ENCODE results near the gene LRP5. TPM values are rescaled to one million over a fixed set of nuclear protein-coding genes. Genes with fewer than 3 reads are reported as not detected.
"Not testable (repeated sequence)": the region's sequence is repeated elsewhere in the genome, so short reads cannot be mapped to it uniquely, and the experiment has no call there.

LRP5 gene
- total RNA-seq, 2 donors from 2014 or later: 46.2 to 48.5 TPM

- no peak for DNase-seq (ENCODE audit: low spot score)
- intact Hi-C loops (cut with DNase I): no loop called here
Measured at GRCh38 chr11:68397256-68397655, 84.9 kb downstream of the LRP5 start.

GRCh38 chr11:68398995-68399851 lies 86.8 kb downstream of the LRP5 start:
- no peak for DNase-seq (ENCODE audit: low spot score)
- intact Hi-C loops (cut with DNase I): no loop called here

GRCh38 chr11:68399916-68400315 lies 87.5 kb downstream of the LRP5 start:
- intact Hi-C loops (cut with DNase I): no loop called here
- DNase-seq (ENCODE audit: low spot score): no peak

GRCh38 chr11:68400584-68400983 lies 88.2 kb downstream of the LRP5 start:
- DNase-seq (ENCODE audit: low spot score); intact Hi-C loops (cut with DNase I): not testable (repeated sequence)

- no peak for DNase-seq (ENCODE audit: low spot score)
- intact Hi-C loops (cut with DNase I): no loop called here
Measured at GRCh38 chr11:68401856-68402255, 89.5 kb downstream of the LRP5 start.

- intact Hi-C loops (cut with DNase I): no loop called here
- DNase-seq (ENCODE audit: low spot score): no peak
Measured at GRCh38 chr11:68402355-68403031, 90.1 kb downstream of the LRP5 start.

GRCh38 chr11:68403424-68403823 lies 91.0 kb downstream of the LRP5 start:
- intact Hi-C loops (cut with DNase I): no loop called here
- no peak for DNase-seq (ENCODE audit: low spot score)

- intact Hi-C loops (cut with DNase I): no loop called here
- DNase-seq (ENCODE audit: low spot score): no peak
Measured at GRCh38 chr11:68403831-68404230, 91.4 kb downstream of the LRP5 start.

- intact Hi-C loops (cut with DNase I): no loop called here
- DNase-seq (ENCODE audit: low spot score): no peak
Measured at GRCh38 chr11:68406324-68407313, 94.2 kb downstream of the LRP5 start.

- intact Hi-C loops (cut with DNase I): no loop called here
- DNase-seq (ENCODE audit: low spot score): no peak
Measured at GRCh38 chr11:68408512-68408911, 96.1 kb downstream of the LRP5 start.

GRCh38 chr11:68409748-68410344 lies 97.5 kb downstream of the LRP5 start:
- intact Hi-C loops (cut with DNase I): no loop called here
- DNase-seq (ENCODE audit: low spot score): no peak

- DNase-seq (ENCODE audit: low spot score): no peak
- intact Hi-C loops (cut with DNase I): no loop called here
Measured at GRCh38 chr11:68411501-68411991, 99.2 kb downstream of the LRP5 start.

- DNase-seq (ENCODE audit: low spot score): no peak
- intact Hi-C loops (cut with DNase I): no loop called here
Measured at GRCh38 chr11:68412593-68413475, 100.4 kb downstream of the LRP5 start.

- DNase-seq (ENCODE audit: low spot score): no peak
- intact Hi-C loops (cut with DNase I): no loop called here
Measured at GRCh38 chr11:68413591-68413999, 101.2 kb downstream of the LRP5 start.

- DNase-seq (ENCODE audit: low spot score): no peak
Measured at GRCh38 chr11:68414496-68415221, 102.3 kb downstream of the LRP5 start.

GRCh38 chr11:68416070-68416578 lies 103.7 kb downstream of the LRP5 start:
- intact Hi-C loops (cut with DNase I): no loop called here
- no peak for DNase-seq (ENCODE audit: low spot score)

More at GRCh38 chr11:68414496-68415221, 102.3 kb downstream of the LRP5 start:
- intact Hi-C loops (cut with DNase I): no loop called here

- DNase-seq (ENCODE audit: low spot score): no peak
- intact Hi-C loops (cut with DNase I): no loop called here
Measured at GRCh38 chr11:68418648-68419047, 106.3 kb downstream of the LRP5 start.

Measured in posterior vena cava (tissue), 2 donors.